GM20000 (cell line): ENCODE results near the gene DHX29.
A peak's percentile ranks its signal among the peaks of the same experiment; 100 is the strongest.

Experiments
- DNase-seq: peaks from one replicate; pipeline ENCODE4 v3.0.0; 2012; ENCODE audit warnings: low spot score
- TF ChIP-seq, protein P1 (sequence below): IDR thresholded peaks from 2 replicates; pipeline ENCODE4 v1.5.1; 2012; ENCODE audit warnings: mild to moderate bottlenecking, control low read depth; ENCODE audit errors: extremely low read depth, missing control alignments

DHX29 gene

DNA sequence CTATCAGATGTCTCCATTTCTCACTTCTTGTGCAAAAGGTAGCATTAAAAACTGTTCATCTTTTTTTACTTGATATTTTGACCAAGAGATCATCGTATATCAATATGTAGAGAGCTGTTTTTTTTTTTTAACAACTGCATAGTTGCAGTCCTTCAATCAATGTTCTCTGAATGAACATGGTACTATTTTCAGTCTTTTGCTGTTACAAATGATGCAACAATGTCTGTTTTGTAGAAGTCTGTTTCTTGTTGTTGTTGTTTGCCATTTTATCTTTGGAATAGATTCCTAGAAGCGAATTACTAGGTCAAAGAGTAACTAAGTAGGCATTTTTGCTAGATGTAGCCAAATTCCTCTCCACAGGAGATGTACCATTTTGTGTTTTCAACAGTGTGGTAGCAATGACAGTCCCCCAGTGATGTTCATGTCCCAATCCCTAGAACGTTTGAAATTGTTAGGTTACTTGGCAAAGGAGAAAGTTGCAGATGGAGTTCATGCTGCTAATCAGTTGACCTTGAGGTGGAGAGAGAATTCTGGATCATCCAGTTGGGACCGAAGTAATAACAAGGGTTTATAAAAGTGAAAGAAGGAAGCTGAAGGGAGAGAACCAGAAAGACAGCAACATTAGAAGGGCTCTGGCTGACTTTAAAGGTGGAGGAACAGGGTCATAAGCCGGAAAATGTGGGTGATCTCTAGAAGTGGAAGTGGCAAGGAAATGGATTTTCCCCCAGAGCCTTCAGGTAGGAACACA lies 6.5 kb upstream of the DHX29 start:
- DNase-seq = no peak
- TF ChIP-seq, protein P1, sequence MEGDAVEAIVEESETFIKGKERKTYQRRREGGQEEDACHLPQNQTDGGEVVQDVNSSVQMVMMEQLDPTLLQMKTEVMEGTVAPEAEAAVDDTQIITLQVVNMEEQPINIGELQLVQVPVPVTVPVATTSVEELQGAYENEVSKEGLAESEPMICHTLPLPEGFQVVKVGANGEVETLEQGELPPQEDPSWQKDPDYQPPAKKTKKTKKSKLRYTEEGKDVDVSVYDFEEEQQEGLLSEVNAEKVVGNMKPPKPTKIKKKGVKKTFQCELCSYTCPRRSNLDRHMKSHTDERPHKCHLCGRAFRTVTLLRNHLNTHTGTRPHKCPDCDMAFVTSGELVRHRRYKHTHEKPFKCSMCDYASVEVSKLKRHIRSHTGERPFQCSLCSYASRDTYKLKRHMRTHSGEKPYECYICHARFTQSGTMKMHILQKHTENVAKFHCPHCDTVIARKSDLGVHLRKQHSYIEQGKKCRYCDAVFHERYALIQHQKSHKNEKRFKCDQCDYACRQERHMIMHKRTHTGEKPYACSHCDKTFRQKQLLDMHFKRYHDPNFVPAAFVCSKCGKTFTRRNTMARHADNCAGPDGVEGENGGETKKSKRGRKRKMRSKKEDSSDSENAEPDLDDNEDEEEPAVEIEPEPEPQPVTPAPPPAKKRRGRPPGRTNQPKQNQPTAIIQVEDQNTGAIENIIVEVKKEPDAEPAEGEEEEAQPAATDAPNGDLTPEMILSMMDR = no peak

DNA sequence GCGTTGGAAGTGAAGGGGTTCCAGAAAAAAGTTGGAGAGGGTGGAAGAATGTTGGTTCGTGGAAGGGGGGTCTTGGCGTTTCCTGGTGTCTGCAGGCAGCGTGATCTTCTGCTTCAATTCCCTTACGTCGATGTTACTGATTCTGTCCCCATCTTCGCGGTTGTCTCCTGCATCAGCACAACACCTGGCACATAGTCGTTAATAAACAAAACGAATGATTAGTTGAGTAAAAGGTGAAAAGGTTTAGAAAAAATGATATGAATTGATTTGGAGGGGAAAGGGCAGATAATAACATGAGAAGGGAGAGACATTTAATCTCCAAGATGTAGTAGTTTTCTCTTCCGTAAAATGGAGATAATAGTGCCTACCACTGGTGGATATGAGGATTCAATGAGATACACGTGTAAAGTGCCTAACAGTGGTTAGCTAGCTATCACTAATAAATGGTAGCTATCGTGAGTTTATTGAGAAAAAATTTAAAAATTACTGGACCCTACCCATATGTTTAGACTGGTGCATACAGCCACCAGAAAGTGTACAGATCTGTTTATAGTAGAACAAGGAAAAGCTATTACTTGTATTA lies 851 bp upstream of the DHX29 start:
- peak; percentile 20 for DNase-seq
- TF ChIP-seq, protein P1 = no peak

DNA sequence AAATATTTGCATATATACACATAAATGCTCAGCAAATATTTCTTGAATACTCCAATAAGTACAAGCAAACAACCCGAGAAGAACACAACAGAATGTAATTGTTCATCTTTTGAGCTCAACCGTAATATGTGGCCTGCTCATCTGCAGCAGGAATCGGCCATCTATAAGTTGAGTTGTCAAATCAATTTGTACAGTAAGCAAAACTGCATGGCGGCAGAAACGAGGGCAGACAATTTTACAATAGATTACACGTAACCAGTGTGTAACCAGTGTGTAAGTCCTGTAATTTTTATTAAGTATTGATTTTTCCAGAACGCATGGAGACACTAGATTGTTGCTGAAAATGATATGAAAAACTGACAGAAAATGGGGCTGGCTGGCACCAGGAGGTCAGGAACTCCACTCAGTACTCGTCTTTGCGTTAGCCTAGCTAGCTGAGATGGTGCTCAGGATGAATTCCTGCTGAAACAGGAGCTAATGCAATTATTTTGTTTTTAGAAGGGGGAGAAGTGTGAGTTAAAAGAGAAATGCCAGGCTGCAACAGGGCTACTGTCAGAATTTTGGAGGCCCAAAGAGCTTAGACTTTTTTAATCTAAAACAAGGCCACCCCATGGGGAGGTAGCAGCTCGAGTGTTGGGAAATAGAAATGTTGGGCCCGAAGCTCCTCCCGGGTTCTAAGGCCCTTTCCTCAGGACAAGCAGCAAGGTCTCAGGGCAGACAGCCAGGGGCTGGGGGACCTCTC lies 682 bp downstream of the DHX29 start:
- DNase-seq = peak; percentile 25

DNA sequence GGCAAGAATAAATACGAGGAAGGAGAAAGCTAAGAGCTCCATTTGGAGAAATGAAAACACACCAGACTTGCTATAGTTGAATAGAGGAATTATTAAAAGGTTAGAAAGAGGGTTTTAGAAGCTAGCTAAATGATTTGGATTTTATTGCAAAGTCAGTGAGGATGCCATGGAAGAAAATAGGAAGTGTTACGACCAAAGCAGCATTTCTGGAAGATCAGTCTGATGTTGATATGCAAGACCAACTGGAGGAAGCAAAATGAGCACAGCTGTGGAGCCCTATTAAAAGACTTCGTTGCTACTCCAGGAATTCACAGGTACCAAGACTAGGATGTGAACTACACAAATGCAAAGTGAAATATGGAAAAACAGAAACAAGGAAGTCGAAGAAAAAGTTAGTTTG lies 2.1 kb downstream of the DHX29 start:
- no peak for DNase-seq
- TF ChIP-seq, protein P1 = no peak

More for the DNA sequence above, 682 bp downstream of the DHX29 start:
- TF ChIP-seq, protein P1 = no peak

DNA sequence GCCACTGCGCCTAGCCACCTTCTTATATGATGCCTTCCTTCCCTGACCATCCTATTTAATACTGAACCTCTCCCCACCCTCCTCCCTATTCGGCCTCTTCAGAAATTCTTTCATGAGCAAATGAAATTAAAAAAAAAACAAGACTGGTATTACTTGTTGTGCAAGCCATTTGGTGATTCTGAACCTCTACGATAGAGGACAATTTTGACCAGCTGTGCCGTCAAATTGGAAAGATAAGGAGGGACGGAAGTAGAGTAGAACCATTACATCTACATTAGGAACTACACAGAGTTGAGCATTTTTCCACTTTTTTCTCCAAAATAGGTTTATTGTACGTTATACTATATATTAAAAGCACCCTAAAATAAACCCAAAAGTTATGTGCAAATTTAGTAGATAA lies 2.9 kb downstream of the DHX29 start:
- TF ChIP-seq, protein P1 = no peak
- no peak for DNase-seq

DNA sequence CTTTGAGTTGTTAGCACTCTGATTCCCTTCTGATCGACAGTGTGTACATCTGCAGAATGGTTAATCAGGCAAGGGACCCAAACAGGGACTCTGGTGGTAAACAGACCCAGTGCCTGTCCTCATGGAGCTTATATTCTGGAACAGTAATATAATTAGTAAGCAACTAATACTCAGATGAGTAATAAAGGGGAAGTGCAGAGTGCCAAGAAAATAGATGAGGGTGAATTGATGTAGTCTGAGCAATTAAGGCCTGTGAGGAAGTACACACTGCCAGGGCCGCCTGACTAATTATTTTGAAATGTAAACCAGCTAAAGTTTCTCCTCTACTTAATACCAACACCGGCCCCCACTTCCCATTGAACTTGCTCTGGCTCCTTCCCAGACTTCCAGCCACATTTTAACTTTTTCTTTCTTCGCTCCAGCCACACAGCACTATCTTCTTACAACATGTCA lies 4.2 kb downstream of the DHX29 start:
- TF ChIP-seq, protein P1 = no peak
- DNase-seq = no peak

DNA sequence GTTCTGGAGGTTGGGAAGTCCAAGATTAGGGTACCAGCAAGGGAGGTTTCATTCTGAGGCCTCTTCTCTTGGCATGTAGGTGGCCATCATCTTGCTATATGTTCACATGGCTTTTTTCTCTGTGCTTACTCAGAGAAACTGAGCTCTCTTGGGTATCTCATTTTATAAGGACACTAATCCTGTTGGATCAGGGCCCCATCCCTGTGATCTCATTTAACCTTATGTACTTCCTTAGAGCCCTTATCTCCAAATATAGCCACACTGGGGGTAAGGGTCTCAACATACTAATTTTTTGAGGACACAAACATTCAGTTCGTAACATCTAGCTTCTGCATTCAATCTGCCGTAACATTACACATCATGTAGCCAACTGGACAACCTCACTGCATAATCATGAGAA lies 6.6 kb downstream of the DHX29 start:
- DNase-seq = no peak
- TF ChIP-seq, protein P1 = no peak
